HG02798 (cell line): ENCODE measurements around the gene PPP1R13B.

Source experiments
- ATAC-seq: cut with Tn5 transposase; IDR thresholded peaks from one replicate; pipeline ENCODE4 v1.9.1; 2021; ENCODE audit warnings: mild to moderate bottlenecking; ENCODE audit not compliant: unreplicated experiment, poor library complexity

PPP1R13B gene

DNA sequence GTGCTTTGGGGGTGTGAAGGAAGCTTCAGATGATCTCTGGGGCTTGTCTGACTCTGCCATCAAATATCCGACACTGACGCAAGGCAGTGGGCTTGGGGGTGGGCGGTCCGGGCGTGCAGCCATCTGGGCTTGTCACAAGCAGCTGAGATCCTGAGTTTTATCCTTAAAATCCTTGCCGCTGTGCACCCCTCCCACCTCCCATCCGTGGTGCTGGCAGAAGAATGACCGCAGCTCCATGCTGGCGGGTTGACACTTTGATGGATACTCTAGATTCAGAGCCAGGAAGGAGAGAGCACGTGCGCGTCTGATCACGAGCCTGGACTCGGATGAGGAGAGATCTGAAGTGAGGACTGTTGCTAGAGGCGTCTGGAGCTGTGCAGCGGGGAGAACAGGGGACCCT lies 128.8 kb downstream of the PPP1R13B start:
- no peak for ATAC-seq

DNA sequence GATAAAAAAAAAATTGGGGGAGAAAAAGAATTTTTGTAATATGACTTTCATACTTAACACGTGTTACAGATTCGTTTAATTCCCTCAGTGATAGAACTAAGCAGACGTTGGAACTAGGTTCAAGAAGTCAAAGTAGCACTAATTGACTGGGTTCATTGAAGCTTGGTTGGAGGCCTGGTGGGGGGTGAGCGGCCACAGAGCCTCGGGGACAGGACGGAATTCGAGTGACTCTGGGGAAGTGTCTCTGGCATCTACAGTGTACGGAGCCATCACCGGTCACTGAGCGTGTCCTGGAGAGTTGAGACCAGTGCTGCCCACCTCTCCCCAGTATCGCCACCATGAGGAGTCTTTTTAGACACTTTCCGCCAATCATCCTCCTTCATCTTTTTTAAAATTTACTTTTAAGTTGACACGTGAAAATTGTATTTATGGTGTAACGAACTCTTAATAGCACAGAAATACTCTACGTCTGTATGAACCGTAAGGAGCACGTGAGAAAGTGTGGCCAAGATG lies 130.4 kb downstream of the PPP1R13B start:
- no peak for ATAC-seq

DNA sequence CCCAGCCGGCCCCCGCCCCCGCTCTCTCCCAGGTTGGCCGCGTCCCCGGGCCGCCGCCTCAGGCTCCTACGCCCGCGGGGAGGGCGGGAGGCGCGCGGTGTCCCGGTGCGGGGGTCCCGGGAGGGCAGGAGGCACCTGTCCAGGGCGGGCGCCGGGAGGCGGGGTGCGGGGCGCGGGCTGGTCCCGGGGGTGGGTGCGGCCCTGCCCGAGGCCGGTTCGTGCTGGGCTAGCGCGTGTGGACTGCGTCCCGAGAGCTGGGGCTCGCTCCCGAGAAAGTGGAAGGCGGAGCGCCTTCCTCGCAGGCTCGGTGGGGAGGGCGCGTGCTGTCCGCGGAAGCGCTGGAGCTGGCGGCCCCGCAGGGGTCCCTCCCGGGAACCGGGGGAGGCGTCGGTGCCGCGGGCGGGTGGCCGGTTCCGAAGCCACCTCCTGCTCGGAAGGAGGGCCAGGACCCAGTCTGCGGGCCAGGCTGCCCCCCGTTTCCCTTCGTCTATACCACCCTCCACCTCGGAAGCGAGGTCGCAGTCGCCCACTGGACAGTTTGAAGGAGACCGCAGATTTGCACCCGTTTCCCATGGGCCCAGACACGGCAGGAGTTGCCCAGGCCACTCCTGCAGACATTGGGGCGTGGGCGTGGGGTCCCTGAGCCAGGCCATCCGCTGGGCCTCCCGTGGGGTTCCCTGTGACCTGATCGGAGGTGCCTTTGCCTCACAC lies 131.1 kb downstream of the PPP1R13B start:
- ATAC-seq = peak; percentile 0

DNA sequence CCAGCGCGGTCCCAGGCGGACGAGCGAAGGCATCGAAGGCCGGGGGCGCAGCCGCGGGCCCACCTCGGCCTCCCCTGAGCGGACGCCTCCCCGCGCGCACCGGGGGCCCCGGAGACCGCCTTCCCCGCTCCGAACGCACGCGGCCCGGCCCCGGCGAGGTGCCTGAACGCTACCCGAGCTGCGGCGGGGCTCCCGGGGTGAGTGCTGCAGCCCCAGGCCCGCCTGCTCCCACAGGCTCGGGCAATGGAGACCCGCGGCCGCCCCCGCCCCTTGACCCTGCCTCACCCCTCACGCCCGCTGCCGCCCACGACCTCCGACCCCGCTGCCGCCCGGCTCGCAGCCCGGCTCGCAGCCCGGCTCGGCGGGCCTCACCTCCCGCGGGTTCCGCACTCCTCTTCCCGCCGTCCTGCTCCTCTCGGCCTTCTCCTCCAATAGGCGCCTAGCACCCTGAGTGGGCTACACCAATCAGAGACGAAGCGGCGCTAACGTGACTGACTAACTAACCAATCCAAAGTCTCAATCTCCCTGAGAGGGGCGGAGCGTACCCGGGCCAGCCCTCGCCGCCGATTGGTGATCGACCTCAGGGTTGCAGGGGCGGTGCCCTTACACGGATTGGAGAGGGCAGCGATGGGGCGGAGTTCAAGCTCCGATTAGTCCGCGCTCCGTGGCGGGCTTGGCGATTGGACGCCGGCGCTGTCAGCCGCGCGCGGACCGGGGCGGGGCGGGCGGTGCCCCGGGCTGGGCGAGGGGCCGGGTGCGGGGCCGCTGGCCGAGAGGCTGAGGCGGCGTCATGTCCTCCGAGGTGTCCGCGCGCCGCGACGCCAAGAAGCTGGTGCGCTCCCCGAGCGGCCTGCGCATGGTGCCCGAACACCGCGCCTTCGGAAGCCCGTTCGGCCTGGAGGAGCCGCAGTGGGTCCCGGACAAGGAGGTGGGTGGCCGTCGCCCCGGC lies 132.0 kb downstream of the PPP1R13B start, which contains the start of the genes XRCC3 and ZFYVE21:
Gene XRCC3 (minus strand): TSS at position 400 of the 949 bp plus-strand sequence. CDS start 4,364 bp downstream, outside the sequence.
Gene ZFYVE21 (plus strand): TSS at position 759 of the 949 bp plus-strand sequence. CDS start 32 bp downstream, at position 791.
- peak; percentile 96 for ATAC-seq

DNA sequence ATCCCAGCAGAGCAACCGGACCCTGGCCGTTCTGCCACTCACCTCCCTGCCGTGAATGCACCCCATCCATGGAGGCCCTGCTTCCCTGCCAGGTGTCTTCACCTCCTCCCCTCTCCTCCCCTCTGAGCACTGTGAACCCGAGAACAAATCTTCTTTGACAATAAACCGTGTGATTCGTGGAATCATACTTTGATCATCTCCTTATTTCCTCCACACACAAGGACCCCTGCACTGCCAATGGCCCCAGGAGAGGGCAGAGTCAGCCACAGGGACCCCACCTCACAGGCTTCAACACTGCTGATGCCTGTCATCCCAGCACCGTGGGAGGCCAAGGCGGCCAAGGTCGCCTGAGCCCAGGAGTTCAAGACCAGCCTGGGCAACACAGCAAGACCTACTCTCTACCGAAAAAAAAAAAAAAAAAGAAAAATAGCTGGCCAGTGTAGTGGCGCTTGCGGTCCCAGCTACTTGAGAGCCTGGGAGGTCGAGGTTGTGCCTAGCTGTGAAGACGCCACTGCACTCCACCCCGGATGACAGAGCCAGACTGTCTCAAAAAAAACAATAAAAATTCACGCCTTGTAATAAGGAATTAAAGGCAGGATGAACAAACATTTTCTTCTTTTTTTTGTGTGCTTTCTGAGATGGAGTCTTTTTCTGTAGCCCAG lies 133.2 kb downstream of the PPP1R13B start:
- no peak for ATAC-seq

DNA sequence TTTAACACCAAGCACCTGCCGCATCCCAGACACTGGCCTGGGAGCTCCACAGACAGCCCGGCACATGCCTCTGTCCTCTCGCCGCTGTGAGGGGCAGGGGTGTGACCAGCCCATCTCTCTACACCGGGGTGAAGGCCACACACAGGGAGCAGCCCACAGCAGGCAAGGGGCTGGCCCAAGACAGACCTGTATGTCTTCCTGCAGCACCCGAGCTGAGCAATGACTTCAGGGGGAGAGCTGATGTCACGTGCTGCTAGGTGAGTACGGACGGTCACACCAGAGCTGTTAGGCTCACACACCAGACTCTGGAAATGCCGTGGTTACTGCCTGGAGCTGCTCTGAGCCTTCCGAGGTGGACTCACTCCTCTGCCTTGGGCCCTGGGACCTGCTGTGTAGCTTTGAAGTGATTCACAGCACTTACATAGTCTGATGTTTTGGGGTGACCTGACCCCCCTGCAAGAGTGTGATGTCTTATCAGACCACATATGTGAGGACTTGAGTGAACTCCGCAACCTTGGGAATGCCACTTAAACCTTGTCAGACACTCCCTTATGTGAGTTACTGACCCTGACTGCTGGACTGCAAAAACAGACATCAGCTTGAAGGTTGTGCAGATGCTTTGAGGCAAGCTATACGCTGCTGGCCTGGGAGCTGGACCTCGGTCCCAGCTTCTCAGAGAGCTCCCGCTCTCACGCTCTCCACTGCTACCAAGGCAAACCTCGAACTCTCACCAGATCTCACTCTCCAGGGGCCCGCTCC lies 133.9 kb downstream of the PPP1R13B start:
- ATAC-seq = no peak

DNA sequence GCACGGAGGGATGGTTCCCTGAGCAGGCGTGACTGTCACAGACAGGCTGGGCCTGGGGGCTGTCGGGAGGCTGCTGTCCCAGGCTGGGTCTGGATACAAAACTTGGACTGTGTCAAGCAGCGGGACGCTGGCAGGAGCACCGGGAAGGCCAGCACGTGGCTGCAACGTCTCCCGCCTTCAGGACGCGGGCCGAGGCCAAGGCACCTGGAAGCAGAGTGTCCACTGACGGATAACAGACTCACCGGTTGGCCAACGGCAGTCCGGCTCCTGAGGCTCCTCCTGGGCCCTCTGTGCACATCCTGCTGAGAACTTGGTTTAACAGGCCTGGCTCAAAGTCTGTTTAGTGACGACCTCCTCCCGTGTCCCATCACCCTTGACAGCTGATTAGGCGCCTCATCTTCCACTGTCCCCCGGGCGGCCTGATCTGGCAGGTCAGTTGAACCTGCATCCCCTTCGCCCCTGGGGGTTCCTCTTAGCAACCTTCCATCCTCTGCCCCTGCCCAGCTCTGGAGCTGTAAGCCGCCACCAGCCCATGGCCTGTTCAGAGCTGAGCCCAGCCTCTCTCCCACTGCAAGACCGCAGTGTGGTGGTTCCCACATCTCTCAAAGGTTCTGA lies 134.6 kb downstream of the PPP1R13B start:
- ATAC-seq = no peak

DNA sequence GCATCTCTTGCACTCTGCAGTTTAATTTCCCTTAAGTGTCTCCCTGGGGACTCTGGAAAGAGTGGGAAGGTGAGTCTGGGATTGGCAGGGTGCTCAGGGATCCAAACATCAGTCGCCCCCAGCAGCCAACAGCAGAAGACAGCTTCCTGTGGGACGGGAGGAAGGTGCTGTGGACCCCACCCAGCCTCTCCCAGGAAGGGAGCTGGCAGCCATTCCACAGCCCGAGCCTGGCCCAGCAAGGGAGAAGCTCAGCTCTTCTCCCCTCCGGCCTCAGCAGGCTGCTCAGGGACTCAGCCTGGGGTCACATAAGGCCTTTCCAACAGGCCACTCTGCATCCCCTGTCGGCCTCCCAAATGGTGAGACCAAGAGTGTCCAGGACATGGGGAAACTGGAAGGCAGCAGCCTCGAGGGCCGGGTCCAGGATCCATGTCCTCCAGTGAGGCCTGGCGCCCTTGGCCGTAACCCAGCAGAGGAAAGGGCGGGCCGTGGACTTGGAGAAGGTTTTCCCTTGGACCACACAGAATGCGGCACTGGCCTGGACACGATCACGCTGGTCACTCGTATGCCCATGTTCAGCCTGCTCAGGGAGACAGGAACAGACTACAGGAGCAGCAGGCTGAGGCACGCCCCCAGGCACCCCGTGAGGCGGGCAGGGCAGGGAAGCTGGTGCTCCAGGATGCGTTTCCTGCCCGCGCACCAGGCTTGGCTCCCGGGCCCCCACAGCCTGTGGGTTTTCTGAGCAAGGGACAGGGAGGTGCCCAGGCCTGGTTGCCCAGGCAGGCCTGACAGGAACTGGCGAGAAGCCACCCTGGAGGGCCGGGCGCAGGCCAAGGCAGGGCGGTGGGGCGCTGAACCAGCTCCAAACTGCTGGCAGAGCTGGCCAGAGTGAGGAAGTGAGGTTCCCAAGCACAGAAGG lies 135.6 kb downstream of the PPP1R13B start:
- ATAC-seq = no peak

DNA sequence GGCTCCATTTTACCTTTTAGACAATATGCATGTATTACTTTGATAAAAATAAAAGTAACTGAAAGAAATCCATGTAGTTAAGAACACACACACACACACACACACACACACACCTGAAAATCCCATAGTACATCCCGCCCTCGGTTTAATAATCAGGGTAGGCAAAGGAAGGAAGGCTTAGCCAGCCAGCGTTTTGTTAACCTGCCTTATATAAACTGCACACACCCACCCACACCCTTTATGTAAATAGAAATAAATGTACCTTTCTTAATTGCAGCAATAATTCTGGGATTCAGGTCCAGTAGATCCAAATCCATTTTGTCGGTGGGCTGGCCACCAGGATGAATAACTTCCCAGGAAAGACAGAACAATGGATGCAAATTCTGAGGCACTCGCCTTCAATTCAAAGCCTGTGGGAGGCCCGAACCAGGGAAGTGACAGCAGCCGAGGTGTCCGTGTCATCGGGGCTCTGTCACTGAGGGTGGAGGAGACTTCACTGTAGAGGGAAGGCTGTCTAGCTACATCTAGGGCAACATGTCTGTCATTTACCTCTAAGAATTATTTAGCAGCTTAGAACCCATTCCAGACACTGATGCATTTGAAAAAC lies 136.5 kb downstream of the PPP1R13B start:
- no peak for ATAC-seq

DNA sequence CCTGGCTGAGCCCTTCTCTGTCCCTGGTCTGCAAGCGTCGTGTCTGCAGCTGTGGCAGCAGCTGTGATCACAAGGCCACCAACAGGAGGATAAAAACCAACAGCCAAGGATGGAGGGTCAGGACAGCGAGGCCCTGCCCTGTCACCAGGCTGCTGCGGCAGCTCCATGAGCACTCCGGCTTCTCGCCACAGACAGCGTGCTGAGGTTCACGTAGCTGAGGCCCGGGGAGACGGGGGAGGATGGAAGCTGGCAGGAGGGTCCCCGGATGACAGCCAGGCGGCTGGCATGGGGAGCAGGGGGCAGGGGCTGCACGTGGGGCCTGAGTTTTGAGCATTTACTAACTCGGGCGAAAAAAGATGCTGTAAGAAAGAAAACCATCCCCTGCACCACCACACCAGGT lies 137.6 kb downstream of the PPP1R13B start:
- ATAC-seq = no peak

DNA sequence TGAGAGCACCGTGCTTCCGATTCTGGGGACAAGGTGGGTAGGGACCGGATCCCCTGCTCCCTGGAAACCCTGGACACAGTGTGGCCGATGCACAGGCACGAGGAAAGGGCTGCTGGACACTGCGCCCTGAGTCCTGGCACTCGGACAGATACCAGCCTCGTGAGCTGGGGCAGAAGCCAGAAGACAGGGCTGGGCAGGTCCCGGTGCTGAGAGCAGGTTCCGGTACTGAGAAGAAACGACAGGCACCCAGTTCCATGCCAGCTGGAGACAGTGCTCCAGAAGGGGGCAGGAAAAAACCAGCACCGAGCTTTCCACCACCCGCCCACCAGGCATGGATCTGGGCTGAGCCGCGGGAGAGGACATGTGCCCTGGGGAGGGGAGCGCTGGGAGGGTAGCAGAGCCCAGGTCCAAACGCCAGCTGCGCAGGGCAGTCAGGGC lies 138.6 kb downstream of the PPP1R13B start:
- ATAC-seq = no peak

DNA sequence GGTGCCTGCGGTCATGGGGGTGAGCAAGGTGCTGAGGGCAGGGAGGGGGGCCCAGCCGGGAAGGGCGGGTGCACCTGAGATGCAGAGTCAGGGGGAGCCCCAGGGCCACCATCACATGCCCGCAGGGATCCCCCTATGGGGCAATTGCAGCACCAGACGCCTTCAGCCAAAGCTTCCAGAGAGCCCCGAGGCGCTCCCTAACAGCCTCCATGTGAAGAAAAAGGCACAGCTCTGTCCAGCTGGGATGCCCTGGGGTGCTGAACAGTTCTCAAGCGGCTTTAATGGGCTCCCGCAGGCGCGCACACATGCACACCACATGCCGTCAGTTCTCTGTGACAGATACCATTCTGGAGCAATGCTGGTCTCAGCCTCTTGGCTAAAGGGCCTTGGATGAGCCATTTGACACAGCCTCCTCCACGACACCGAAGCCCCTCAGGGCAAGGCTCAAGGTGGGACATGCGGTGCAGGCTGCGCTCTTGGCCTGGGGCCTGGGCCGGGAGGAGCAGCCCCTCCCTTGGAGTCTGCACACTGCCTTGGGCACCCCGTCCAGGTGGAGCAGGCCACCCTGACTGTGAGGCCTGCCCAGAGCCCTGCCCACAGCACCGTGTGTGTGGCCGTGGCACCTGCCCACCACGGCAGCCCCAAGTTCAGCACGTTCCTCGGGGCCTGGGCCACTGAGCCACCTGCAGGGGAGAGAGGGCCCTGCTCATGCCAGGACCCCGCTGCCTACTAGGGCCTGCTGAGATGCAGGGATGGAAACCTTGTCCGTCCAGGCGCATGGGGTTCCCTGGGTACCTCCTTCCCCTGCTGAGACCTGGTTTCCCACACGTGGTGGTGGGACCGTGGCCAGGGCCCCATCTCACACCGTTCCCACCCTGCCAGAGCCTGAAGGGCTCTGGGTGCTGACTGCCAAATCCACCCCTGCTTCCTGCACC lies 139.8 kb downstream of the PPP1R13B start:
- no peak for ATAC-seq

DNA sequence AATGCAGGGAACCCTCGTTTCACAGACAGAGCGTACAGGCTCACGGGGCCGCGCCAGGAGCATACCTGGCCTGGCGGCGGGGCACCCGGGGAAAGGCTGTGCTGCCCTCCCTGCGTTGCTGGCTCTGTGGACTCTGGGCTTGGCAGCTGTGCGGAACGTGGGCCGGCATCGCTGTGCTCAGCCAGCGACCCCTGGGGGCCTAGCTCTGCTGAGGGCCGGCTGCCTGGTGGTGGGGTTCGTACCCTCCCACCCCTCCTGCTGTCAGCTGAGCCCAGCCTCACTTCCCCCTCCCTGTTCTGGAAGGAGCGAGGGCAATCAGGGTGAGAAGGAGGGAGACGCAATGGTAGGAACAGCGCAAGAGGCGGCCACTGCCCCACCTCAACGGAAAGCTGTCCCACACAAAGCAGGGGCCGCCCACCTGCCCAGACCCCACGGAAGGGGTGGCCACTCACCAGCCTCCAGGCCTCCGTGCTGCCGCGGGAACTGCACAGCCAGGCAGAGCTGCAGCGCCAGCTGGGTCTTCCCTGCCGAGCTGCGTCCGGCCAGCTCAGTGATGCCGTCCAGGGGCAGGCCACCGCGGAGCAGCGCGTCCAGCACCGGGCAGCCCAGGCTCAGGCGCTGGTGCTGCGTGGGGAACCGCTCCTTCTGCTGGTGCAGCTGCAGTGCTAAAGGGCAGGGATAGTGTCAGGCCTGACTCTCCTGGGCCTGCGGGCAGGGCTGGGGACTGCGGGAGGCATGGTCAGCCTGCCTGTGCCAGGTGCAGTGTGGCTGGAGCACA lies 140.6 kb downstream of the PPP1R13B start:
- ATAC-seq = no peak

DNA sequence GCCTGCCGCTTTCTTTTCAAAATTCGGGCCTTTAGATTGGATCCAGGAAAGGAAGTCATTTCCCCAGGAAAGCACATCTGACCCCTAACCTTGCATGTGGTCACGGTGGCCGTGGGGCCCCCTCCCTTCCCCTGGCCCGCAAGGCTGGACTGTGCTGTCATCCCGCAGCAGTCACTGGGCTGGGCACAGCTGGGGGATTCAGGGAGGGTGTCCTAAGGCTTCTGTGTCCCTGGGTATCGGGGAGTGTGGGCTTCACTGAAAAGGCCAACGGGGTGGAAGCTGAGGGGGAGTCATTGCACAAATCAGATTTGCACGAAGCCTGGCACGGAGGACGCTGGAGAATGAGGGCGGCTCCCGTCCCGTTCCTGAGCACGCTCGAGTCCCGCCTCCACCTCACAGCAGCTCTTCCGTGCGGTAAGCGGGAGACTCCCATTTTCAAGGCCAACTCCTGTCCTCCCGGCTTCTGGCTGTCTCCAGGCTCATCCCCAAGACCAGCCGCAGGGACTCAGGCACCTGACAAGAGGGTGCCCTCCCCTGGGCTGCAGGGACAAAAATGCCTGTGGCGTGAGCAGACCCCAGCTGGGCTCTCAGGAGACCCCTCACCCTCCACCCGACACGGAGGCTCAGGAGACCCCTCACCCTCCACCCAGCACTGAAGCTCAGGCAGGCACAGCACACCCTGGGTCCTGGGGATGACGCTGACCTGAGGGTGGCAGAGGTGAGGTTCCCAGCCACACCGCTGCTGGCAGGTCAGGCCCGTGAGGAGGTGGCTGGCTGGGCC lies 141.7 kb downstream of the PPP1R13B start:
- ATAC-seq = no peak

DNA sequence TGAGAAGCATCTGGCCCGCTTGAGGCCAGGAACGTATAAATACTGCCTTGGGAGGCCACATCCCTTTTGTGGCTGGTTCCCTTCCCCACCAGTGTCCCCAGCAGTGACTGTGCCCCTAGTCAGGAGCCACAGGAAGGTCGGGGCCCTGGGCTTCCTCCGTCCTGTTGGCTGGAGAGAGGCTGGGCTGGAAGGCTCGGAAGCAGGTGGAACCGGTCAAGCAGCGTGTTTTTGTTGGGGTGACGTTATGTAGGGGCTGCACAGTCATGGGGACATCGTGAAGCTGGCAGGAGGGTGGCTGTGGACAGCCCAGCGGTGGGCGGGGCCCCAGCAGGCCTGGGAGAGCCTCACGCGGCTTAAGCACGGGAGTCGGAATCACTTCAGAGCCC lies 142.3 kb downstream of the PPP1R13B start:
- no peak for ATAC-seq
